ENCODE data around the gene TRPV5.

The TRPV5 gene

GRCh38 chr7:142939226-142939910, 5.8 kb upstream of the TRPV5 start, which contains the start of gene LLCFC1:
Gene LLCFC1, plus strand, starts transcription at chr7:142939484. Its CDS starts 138 bp downstream, at chr7:142939622.
- no peak for DNase-seq

GRCh38 chr7:142938611-142939010, 5.1 kb upstream of the TRPV5 start:
- DNase-seq: no peak

GRCh38 chr7:142935941-142936565, 2.5 kb upstream of the TRPV5 start:
- DNase-seq: no peak

DNA sequence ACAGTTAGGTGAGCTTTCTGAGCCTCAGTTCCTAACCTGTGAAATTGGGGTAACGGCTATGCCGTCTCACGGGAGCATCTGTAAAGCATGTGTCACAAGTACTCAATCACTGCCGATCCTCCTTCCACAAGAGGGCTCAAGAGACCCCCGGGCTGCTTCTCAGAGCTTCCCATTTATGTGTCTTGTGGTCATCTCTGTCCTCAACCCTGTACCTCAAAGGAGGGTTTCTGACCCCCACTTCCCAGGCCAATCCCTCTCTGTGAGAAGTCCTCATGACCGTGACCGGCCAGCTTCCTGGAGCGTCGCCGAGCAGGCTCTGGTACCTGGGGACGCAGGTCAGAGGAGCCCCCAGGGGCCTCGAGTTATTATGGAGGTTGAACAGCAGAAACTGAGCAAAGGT, 510 bp upstream of the TRPV5 start:
- DNase-seq: no peak

- DNase-seq: no peak
These were observed 462 bp downstream of the TRPV5 start for GRCh38 chr7:142933092-142933475.

- DNase-seq: no peak
These were observed 1.0 kb downstream of the TRPV5 start for GRCh38 chr7:142932386-142933091.

- no peak for DNase-seq
These were observed 3.3 kb downstream of the TRPV5 start for GRCh38 chr7:142930126-142930730.

DNA sequence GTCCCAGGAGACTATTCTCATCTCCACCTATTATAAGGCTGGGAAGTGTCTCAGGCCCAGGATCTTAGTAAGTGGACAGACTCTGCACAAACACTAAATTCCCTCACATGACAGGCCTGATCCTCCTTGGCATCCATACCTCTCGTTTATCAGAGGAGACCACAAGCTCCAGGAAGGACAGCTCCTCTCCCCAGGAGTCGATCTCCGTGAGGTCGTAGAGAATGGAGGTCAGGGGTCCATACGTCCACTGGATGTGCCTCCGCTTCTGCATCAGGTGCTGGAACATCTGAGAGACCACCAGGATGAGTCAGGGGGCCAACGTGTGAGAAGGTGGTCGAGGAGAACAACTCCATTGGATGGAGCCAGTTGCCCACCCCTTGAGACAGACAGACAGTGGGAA, 5.6 kb downstream of the TRPV5 start:
- no peak for DNase-seq

- no peak for DNase-seq
These were observed 6.3 kb downstream of the TRPV5 start for GRCh38 chr7:142927085-142927745.

DNA sequence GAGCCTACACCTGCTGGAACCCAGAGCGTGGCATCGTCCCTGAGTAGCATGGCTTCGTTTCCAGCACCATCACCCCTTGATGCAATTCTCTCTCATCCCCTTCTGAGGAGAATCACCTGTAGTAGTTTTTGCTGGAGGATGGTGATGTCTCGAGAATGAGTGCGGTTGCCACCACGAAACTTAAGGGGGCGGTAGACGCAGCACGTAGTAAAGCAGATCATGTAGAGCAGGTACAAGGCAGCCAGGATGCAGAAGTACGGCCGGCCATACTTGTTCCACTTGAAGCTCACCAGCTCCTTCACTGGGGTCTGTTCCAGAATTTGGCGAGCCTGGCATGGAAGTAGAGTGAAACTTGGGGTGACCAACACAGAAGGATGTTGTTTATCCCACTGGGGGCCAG, 8.1 kb downstream of the TRPV5 start:
- DNase-seq: no peak

DNA sequence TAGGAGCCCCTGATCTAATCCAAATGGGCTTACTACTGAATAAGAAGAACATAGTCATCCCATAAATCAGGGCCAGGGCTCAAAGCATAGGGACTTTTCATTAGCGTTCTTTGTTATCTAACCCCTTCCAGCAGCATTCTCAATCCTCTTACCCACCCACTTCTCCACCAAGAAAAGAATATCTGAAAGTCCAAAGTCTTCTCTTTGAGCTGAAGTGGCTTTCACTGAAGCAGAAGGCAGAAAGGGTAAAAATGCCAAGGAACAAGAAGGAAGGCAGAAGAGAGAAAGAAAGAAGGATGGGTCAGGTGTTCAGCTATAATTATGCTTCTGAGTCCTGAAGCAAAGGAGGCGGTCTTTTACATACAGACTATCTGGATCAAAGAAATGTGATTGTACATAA, 10.2 kb downstream of the TRPV5 start:
- DNase-seq: no peak

DNA sequence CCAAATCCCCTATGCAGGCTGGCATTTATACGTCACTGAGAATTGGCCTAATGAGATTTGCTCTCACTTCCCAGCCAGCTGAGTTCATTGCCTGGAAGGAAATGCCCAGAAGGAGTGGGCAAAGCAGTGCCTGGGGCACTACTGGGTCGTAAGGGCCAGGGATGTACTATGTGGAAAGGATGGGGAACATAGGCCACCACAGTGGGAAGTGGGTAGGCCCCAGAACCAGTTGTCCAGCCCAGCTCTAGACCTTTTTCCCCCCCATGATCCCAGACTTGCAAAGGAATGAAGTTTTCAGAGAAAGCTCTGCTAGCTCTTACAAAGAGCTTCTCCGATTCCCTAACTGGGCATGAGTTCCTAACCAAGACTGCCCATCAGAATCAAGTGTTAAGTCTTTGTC, 13.9 kb downstream of the TRPV5 start:
- DNase-seq: no peak

DNA sequence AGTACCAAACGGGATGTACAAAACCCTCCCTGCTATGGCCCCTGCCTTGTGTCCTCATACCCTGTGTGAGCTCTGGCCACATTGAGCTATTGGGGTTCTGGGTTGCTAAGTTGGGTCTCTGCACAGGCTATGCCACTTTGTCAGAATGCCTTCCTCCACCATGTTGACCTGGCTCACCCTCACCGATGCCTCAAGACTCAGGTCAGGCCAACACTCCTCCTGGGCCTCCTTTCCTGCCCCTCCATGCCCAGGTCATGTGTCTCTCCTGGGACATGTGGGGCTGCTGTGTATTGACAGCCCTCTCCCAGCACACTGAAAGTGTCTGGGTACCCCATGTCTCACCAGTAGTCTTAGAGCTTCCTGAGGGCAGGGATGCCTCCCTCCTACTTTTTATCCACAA, 14.6 kb downstream of the TRPV5 start:
- DNase-seq: no peak

DNA sequence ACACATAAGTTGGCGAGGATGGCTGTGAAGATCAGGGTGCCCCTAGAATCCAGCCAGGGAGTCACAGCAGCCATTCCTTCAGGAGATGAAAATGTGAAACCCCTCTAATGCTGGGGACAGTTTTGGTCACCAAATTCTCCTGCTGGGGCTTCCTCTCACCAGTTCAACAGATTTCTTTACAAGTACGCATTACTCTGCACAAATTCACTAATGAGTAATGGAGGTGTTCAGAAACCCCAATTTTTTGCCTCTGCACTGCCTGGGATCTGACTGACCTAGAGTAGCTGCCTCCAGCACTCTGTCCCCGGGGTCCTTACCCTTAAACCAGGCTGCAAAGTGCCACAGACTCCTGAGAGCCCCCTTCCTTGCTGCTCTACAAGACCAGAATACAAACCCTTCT, 16.1 kb downstream of the TRPV5 start:
- DNase-seq: no peak

- DNase-seq: no peak
These were observed 17.0 kb downstream of the TRPV5 start for GRCh38 chr7:142916508-142916907.

DNA sequence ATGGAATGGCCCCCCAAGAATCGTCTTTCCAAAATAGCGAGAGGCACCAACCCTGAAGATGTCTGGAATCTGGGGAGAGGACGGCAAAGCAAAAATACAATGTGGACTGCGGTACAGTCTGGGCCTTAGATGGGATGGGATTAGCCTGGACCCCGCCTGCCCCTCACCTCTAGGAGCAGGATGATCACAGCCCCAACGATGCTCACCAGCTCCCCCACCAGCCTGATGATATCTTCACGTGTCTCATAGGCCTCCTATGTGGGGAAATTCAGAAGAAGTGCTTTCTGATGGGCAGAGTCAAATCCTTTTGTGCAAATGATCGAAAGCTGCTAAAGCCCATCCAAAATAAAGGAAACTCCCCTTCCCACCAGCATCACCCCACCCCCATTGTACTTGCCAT, 18.2 kb downstream of the TRPV5 start:
- DNase-seq: no peak

DNA sequence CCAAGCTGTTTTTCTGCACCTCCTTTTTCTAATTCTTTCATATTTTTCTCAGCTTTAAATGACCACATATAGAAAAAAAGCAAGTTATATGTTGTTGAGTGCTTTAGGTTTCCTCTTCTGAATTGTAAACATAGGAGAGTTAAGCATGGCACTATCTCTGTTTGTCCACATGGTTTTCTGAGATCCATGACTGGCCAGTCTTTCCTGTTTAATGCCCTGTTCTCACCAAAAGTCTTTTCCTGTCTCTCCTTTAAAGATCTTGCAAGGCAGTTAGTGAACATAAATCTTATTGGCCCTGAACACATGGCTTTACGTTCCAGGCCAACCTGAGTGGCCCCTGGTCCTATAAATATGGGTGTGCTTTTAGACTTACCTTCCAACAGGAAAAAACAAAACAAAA, 19.4 kb downstream of the TRPV5 start:
- no peak for DNase-seq

DNA sequence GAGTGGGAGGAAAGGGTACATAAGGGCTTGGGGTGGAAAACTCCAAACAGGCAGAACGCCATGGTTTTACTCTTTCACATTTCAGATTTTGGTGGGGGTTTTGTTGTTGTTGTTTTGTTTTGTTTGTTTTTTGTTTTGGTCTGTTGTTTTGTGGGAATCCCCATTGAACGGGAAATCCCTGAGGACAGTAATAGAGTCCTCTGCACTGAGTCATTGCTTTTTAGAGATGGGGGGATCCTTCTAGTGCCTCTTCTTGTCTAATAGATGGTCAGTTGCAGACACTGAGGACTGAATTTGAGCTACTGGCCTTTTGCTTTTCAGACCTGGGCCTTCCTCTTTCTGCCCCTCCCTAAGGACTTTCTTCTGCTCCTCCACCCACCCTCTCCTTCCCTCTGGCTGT, 20.0 kb downstream of the TRPV5 start:
- no peak for DNase-seq

DNA sequence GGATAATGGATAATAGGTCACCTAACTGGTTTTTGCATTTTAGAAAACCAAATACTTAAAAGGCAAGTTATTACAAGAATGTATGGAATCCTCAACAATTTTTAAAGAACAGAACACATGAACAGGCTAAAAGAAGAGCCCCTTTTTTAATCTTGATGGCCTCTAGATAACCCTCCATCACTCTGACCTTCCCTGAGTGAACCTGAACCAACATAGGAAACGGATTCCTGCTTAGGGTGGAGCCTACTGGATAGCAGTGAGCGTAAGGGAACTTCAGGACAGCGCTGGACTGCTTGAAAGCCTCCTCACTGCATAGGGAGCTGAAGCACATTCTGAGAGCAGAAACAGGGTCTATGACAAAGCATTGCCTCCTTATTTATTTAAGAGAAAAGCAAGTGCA, 20.5 kb downstream of the TRPV5 start:
- DNase-seq: no peak

DNA sequence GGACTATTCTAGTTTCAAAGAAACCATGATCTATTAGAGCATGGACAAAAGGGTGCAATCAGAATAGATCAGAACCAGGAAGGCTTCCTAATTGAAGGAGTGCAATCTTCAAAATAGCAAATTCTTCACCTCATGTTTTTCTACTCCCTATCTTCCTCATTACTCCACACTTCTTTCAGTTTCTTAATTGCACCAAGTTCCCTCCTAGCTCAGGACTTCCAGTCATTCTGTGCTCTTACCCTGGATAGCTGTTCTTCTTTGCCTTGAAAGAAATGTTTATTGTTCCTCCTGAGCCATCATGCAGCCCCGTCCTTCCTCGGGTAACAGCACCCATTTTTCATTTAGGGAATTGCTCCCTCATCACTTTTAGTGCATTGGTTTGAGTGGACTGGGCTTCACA, 23.1 kb downstream of the TRPV5 start:
- DNase-seq: no peak

- DNase-seq: no peak
These were observed 23.5 kb downstream of the TRPV5 start for GRCh38 chr7:142910031-142910433.

DNA sequence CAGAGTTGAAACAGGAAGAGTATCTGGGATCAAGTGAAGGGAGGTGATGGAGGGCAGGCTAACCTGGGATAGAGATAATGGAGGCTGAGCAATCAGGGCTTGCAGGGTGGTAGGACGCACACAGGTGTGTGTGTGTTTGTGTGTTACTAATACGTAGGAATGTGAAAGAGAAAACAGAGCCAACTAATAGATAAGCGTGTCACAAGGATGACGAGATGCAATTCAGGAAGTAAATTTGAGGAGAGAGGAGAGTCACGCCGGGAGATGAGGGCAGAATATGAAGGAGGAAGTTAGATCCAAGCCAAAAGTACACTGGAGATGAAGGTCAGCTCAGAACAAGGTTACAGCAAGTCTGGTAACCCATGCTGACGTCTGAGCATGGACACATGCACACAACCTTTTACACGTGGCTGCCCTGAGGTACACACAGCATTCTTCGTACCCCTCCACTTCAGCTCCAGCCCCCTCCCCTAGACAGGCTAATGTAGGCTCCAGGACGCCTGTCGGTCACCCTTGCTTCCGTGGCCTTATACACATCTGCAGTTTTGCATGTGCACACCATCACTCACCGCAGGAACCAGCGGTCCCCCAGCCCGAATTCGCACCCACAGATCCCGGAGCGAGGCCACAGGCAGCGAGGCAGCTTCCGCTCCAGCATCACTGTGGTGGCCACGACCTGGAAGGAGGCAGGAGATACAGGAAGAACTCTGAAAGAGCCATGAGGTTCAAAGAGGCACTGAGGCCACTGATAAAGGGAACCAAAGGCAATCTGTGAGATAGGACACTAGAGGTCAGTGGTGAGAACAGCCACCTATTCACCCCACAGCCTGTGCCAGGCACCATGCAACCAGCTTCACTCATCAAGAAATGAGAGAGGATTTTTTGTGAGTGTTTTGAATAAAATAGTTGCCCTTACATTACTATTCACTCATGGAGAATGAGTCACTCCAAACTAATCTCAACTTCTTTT, 24.3 kb downstream of the TRPV5 start:
- no peak for DNase-seq
